Gastroesophageal sphincter (tissue), 3 donors: ENCODE results near the gene ERCC6.

Experiments used
- CTCF ChIP-seq, 4 experiments: fragments of 200-600 bp in 2 of 4; fragments of 450-650 bp in 2 of 4; sonication (generic) in 1 of 4; IDR thresholded peaks; one replicate each; pipeline ENCODE4 v1.5.1; 2017 to 2019; ENCODE audit warnings: antibody characterized with exemption in 4 of 4, mild to moderate bottlenecking in 2 of 4, moderate library complexity in 2 of 4
- POLR2A ChIP-seq, 2 donors: fragments of 450-650 bp; IDR thresholded peaks; one replicate each; pipeline ENCODE4 v1.6.1; 2017; ENCODE audit warnings: antibody characterized with exemption in 2 of 2, mild to moderate bottlenecking in 2 of 2, moderate library complexity in 1 of 2
- POLR2AphosphoS5 ChIP-seq: sonication (generic); formaldehyde crosslinking; IDR thresholded peaks from one replicate; pipeline ENCODE4 v1.6.1; 2017; ENCODE audit warnings: antibody characterized with exemption

- no peak for TF ChIP-seq CTCF (IDR thresholded peaks at IDR 0.05)
- TF ChIP-seq POLR2AphosphoS5, result no peak
- no peak for TF ChIP-seq POLR2A (IDR thresholded peaks at IDR 0.05)
These were observed 29.3 kb upstream of the ERCC6 start for GRCh38 chr10:49568235-49568634.
